Cardiac muscle cell (in vitro differentiated cells and primary cell): ENCODE measurements around the gene CSTF1. TPM values are rescaled to one million over a fixed set of nuclear protein-coding genes. Genes with fewer than 3 reads are reported as not detected.

Experiments
- DNase-seq, 2 donors: peaks; one replicate each; pipeline versions ENCODE4 v3.0.0 to v3.0.0-alpha.2; 2010 to 2017; ENCODE audit warnings: low read depth in 1 of 2, low spot score in 1 of 2
- H3K27ac ChIP-seq: fragments of 200-600 bp; sonication (generic); 2 replicates; pipeline ENCODE4 v1.5.1; 2016
- H3K27me3 ChIP-seq: fragments of 200-600 bp; sonication (generic); 2 replicates; pipeline ENCODE4 v1.6.0; 2016; ENCODE audit warnings: control low read depth
- H3K36me3 ChIP-seq: fragments of 200-600 bp; sonication (generic); 2 replicates; pipeline ENCODE4 v1.5.1; 2016; ENCODE audit warnings: control low read depth
- H3K4me1 ChIP-seq: fragments of 200-600 bp; sonication (generic); 2 replicates; pipeline ENCODE4 v1.8.1; 2017; ENCODE audit warnings: low read depth, mild to moderate bottlenecking, mixed run types
- H3K4me3 ChIP-seq: fragments of 200-600 bp; sonication (generic); 2 replicates; pipeline ENCODE4 v1.5.1; 2016; ENCODE audit warnings: mild to moderate bottlenecking
- H3K9me3 ChIP-seq: fragments of 200-600 bp; sonication (generic); 2 replicates; pipeline ENCODE4 v1.5.1; 2017; ENCODE audit warnings: low read depth, mild to moderate bottlenecking, control low read depth
- CTCF ChIP-seq: IDR thresholded peaks from 2 replicates; pipeline ENCODE4 v1.5.1; 2012; ENCODE audit warnings: low read depth, mild to moderate bottlenecking, low read length
- polyA plus RNA-seq: library from polyadenylated mRNA; unstranded; fragments of >200 nt; fragmentation: Nextera tagmentation; extraction: Ambion mirVana; gene quantifications from 2 replicates; pipeline ENCODE4 v1.2.1, GENCODE V29; 2016
- total RNA-seq: library from RNA; depleted of rRNA; stranded (reverse); fragments of >200 nt; gene quantifications from 2 replicates; pipeline ENCODE4 v1.2.3, GENCODE V29; 2016

The CSTF1 gene
- total and polyA plus RNA-seq, 2 experiments from 2014 or later = 34.9 to 46.4 TPM

- Histone ChIP-seq H3K27ac (no peak overlapping the region), H3K9me3 (no peaks in the 10 kb centered on the region), H3K27me3 (peaks cover 14% of the 10 kb centered on the region), H3K4me1 (no peaks in the 10 kb centered on the region), H3K4me3 (no peak overlapping the region), H3K36me3 (no peaks in the 10 kb centered on the region)
- no peak for TF ChIP-seq CTCF
- no peak for DNase-seq
These were observed 33.6 kb downstream of the CSTF1 start for GRCh38 chr20:56426026-56426425.

GRCh38 chr20:56426926-56427325, 34.5 kb downstream of the CSTF1 start:
- Histone ChIP-seq H3K27me3 (peaks cover 14% of the 10 kb centered on the region), H3K4me3 (no peak overlapping the region), H3K27ac (no peak overlapping the region), H3K36me3 (no peaks in the 10 kb centered on the region), H3K9me3 (no peaks in the 10 kb centered on the region), H3K4me1 (no peaks in the 10 kb centered on the region)
- TF ChIP-seq CTCF = no peak
- DNase-seq = no peak

- TF ChIP-seq CTCF = no peak
- DNase-seq = no peak
- H3K4me3 ChIP-seq = no peak overlapping the region
- H3K9me3 ChIP-seq = no peaks in the 10 kb centered on the region
- H3K27me3 ChIP-seq = peaks cover 14% of the 10 kb centered on the region
- H3K36me3 ChIP-seq = no peaks in the 10 kb centered on the region
- no peak overlapping the region for H3K27ac ChIP-seq
- H3K4me1 ChIP-seq = no peaks in the 10 kb centered on the region
These were observed 35.4 kb downstream of the CSTF1 start for GRCh38 chr20:56427797-56428196.

GRCh38 chr20:56428410-56428809, 36.0 kb downstream of the CSTF1 start:
- Histone ChIP-seq H3K36me3 (no peaks in the 10 kb centered on the region), H3K4me1 (no peaks in the 10 kb centered on the region), H3K4me3 (no peak overlapping the region), H3K9me3 (no peaks in the 10 kb centered on the region), H3K27me3 (peaks cover 14% of the 10 kb centered on the region), H3K27ac (no peak overlapping the region)
- no peak for TF ChIP-seq CTCF
- no peak for DNase-seq

GRCh38 chr20:56428881-56429280, 36.4 kb downstream of the CSTF1 start:
- Histone ChIP-seq H3K27me3 (peaks cover 12% of the 10 kb centered on the region), H3K27ac (no peak overlapping the region), H3K4me1 (no peaks in the 10 kb centered on the region), H3K36me3 (no peaks in the 10 kb centered on the region), H3K9me3 (no peaks in the 10 kb centered on the region), H3K4me3 (no peak overlapping the region)
- DNase-seq = no peak
- no peak for TF ChIP-seq CTCF

GRCh38 chr20:56429502-56429901, 37.1 kb downstream of the CSTF1 start:
- Histone ChIP-seq H3K9me3 (no peaks in the 10 kb centered on the region), H3K27me3 (peaks cover 7% of the 10 kb centered on the region), H3K4me1 (no peaks in the 10 kb centered on the region), H3K27ac (no peak overlapping the region), H3K4me3 (no peak overlapping the region), H3K36me3 (no peaks in the 10 kb centered on the region)
- peak in 1 of 2 donors; percentile 62 for DNase-seq
- no peak for TF ChIP-seq CTCF
